ENCODE data around the gene ABR.
"Not testable (repeated sequence)": the region's sequence is repeated elsewhere in the genome, so short reads cannot be mapped to it uniquely, and the experiment has no call there.

Gene ABR

GRCh38 chr17:1009229-1010085 is 170.3 kb downstream of the ABR start:
- no peak for DNase-seq (ENCODE audit: low read depth in 2 of 2)

DNA sequence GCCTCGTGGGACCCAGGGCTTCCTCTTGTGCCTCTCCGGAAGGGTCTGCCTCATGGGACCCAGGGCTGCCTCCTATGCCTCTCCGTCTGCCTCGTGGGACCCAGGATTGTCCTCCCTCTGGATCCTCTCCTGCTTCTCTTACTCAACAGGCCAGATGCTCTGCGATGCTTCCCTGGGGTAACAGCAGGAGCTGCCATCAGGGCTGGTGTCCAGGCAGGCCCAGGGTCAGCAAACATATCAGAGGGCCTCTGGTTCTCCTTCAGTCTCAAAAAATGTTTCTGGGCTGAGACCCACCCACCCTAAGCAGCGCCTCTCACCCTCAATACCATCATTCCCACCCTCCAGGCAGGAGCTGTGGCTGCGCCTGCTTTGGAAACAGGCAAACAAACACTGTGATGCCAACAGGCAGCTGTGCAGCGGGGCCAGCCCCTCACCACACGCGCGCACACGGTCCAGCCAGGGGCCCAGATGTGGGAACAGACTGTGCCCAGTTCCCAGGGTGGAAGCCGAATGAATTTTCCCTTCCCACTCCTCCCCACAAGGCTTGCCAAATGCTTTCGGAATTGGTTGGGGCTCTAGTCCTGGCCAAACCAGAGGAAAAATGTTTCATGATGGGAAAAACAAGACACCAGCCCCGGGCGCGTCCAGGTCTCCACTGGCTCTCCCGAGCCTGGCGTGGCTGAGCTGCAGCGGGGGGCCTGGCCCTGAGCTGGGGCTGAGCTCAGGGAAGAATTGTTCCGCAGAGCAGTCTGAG is 171.6 kb downstream of the ABR start:
- no peak for DNase-seq (ENCODE audit: low read depth in 2 of 2)

- no peak for DNase-seq (ENCODE audit: low read depth in 2 of 2)
Measured at GRCh38 chr17:1007310-1008007, 172.3 kb downstream of the ABR start.

- no peak for DNase-seq (ENCODE audit: low read depth in 2 of 2)
Measured at GRCh38 chr17:1006054-1006453, 173.7 kb downstream of the ABR start.

DNA sequence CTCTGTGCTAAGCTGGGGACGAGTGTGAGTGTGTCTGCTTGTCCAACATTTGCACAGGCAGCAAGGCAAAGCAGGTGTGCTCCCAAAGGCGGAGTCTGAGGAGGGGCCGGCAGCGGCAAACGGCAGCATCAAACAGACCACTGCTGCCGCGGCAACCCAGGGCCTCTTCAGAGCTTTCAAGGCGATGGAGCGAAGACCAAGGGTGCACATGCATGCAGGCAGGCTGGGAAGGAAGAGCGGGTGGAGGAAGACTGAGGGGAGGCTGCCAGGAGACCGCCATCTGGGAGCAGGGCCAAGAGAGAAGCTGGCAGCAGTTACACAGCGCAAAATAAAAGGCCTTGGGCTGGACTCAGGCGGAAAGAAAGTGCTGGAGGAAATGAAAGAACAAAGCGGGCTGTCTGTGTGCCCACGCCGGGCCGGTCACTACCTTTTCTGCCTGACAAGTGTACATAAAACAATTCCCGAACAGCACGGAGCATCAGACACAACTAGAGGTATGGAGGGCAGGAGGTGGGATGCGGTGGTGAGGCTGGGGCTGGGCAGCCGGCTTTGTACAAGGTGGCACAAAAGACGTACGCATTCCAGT is 174.3 kb downstream of the ABR start:
- no peak for DNase-seq (ENCODE audit: low read depth in 2 of 2)

DNA sequence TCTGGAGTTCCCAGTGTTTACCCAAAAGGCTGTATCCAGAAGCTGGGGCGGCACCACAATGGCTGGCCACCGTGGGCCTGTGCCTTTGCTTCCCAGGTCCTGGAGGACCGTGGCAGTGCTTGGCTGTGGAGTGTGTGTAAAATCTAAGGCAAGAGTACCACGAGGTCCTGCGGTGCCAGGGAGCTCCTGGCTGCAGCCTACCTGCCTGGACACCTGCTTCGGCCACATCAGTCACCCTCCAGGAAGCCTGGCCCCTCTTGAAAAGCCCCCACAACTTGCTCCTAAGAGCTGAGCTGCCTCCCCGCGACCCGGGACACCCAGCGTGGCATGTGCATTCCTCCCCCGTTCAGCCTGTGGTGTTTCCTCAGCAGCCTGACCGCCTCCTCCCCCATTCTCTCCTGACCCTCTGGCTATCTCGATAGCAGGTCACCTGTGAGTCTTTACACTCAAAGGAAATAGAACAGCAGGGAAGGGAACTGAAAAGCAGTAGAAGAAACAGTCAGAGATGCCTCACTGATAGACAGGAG is 174.9 kb downstream of the ABR start:
- DNase-seq (ENCODE audit: low read depth in 2 of 2), result no peak

DNA sequence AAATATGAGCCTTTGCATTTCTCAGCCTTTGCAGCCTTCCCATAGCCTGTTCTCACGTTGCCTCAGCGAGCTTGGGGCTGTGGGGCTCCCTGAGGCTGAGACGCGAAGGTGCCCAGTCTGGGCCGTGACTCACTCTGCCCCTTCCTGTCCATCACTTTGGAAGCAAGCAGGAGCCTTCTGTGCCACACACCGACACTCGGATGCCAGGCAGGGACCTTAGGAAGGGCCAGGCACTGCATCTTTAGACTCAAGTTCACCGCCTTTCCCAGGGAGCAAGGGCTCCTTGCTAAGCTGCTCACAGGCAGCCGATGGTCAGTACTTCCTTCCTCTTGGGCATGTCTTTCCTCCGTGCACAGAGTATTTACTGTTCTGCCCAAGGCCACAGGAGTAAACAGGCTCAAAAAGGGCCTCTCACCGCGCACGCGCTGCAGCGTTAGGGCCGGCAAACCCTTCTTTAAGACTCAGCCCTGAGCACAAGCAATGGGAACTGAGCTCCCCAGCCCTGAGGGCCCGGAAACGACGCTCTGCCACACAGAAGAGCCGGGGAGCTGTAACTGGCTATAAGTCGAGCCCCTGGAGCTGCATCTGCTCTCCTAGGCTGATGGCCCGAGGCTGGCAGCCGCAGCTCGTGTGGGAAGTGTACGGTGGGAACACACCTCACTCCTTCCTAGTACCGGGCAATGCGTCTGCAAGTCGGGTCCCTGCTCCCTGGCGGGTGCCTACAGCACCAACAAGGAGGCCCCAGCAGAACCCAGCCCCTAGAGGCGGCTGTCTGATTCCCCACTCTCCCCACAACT is 175.6 kb downstream of the ABR start:
- no peak for DNase-seq (ENCODE audit: low read depth in 2 of 2)

GRCh38 chr17:1003633-1003971 is 176.2 kb downstream of the ABR start:
- DNase-seq (ENCODE audit: low read depth in 2 of 2), result no peak

- DNase-seq (ENCODE audit: low read depth in 2 of 2), result no peak
Measured at GRCh38 chr17:1002771-1003555, 176.8 kb downstream of the ABR start.

DNA sequence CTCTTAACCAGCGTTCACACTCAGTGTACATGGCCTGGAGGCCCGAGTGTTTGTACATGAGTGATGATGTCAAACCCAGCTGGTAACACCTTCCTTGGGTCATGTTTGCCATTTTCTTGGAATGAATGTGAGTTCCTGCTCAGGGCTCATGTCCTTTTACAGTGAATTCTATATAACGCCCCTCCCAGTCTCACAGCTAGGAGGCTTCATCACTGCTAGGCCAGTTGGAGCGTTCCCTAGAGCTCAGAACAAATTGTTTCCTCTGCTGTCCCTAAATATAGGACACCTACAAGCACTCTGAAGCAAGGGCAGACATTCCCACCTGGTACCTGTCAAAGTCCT is 177.4 kb downstream of the ABR start:
- no peak for DNase-seq (ENCODE audit: low read depth in 2 of 2)

- DNase-seq (ENCODE audit: low read depth in 2 of 2), result no peak
Measured at GRCh38 chr17:1001640-1002411, 178.0 kb downstream of the ABR start.

DNA sequence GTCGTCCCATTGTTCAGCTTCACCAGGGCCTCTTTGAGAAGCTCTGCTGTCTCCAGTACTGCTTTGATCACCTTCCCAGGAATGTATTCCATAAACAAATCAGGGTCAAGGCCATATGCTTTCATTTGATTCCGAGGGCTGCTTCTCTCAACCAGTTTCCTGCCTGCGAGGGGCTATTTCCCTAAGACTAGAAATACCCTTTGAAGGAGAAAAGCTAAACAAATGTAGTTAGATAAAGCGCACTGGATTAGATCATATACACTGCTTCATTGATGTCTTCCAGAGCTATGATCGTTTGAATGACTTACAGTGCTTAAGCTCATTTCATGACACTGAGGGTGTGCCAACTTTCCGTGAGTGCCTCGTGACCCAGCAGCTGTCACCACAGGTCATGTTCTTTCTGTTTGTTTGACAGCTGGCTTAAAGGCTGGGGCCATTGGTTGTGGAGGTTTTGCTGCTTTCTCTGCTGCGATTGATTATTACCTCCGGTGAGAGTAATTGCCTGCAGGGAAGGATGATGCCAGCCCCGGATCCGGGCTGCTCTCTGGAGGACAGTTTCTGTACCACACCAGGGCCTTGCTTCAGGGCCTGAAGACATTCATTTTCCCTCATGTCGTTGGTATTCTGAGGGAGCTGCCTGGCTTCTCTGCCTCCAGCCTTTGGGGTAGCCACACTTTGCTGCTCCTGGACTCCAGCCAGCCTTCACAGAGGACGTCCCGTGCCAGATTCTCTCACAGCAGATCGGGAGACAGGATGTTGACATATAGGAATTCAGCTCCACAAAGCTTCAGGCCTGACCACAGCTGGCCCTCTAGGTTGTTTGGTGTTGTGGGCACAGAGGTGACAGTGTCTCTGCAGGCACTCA is 179.0 kb downstream of the ABR start:
- no peak for DNase-seq (ENCODE audit: low read depth in 2 of 2)

DNA sequence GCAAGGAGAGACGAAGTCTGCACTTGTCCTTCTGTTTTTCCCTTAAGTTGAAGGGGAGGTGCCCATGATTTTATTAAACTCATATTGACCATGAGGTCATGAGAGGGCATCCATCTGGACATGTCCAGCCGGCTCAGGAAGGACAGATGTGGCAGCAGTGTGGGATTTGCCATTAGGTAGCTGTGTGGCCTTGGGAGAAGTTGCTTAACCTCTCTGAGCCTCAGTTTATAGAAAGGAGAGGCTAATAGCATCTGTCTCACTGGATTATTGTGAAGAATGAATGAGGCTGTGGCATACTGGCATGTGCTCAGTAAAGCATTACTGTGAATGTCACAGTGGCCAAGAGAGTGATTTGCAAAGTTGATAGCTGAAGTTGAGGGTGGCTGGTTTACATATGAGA is 181.7 kb downstream of the ABR start:
- no peak for DNase-seq (ENCODE audit: low read depth in 2 of 2)

- DNase-seq (ENCODE audit: low read depth in 2 of 2), result peak; percentile 86 to 87
Measured at GRCh38 chr17:996554-997344, 183.0 kb downstream of the ABR start, which contains the start of gene TIMM22. Gene TIMM22, plus strand, starts transcription at chr17:997129. Its CDS starts 14 bp downstream, at chr17:997143.

- not testable (repeated sequence) for DNase-seq (ENCODE audit: low read depth in 2 of 2)
Measured at GRCh38 chr17:995324-995723, 184.5 kb downstream of the ABR start.

GRCh38 chr17:992933-993332 is 186.8 kb downstream of the ABR start:
- DNase-seq (ENCODE audit: low read depth in 2 of 2), result no peak

DNA sequence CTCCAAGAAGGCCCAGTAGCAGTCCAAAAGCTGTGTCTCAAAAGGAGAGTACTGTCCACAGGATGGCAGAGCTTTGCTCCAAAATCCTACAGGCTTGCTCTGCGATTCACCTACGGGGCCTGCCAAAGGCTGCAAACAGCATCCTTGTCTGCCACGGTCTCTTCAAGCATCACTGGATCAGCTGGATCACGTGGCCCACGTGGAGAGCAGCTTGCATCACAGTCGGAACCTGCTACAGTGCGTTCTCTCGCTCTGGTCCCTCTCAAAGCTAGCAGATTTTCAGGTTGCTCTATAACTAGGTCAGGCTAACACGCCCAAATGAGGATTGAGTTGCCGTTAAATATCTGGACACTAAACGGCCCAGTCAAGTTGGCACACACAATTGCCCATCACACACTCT is 191.2 kb downstream of the ABR start:
- no peak for DNase-seq (ENCODE audit: low read depth in 2 of 2)

DNA sequence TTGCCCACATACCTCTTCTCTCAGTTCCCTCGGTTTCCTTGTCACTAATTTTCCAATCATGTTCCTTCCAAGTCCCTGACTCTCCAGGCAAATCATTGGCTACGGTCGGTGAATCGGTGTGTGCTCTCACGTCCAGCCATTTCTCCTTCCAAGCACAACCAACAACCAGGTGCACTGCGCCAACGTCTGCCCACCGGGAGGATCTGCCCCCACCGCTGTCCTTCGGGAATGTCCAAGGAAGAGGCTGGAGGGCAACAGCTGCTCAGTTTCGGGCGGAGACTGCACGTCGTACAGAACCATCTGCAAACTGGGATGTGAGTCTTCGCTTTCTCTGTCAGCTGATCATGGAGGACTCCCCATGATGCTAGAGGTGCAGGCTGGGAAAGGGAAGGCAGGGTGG is 191.8 kb downstream of the ABR start:
- no peak for DNase-seq (ENCODE audit: low read depth in 2 of 2)

Data from stimulated activated CD4-positive, alpha-beta T cell treated with anti-CD3 and anti-CD28 coated beads, Interleukin-15, amount 100 ng/mL, for 48 hours (primary cell).